HEK293 (cell line): Measurements from ENCODE around the gene CENPA.
A peak's percentile ranks its signal among the peaks of the same experiment; 100 is the strongest.

Source experiments
- CTCF ChIA-PET: fragments of 350-600 bp; formaldehyde crosslinking; extraction: SDS; loops from one replicate; lab custom pipeline; 2021; ENCODE audit warnings: antibody characterized with exemption; lab: Yijun Ruan, JAX
- POLR2A ChIA-PET: fragments of 300-600 bp; formaldehyde crosslinking; extraction: SDS; loops from one replicate; lab custom pipeline; 2020; ENCODE audit warnings: antibody characterized with exemption, inconsistent platforms; lab: Yijun Ruan, JAX
- H3K27ac ChIP-seq: fragments of 200-500 bp; sonication (Bioruptor generic); 2 replicates; pipeline ENCODE4 v1.5.1; 2014; ENCODE audit warnings: low read depth, low read length, control low read depth, inconsistent platforms; ENCODE audit errors: extremely low read depth
- H3K36me3 ChIP-seq, 2 experiments: fragments of 200-500 bp in 1 of 2; sonication (Bioruptor generic) in 1 of 2; 1 replicate in 1 of 2; 2 replicates in 1 of 2; pipeline ENCODE4 v1.5.1; 2014 to 2017; ENCODE audit warnings: inconsistent platforms in 2 of 2, low read length in 2 of 2; ENCODE audit not compliant: control insufficient read depth in 2 of 2, insufficient read depth in 1 of 2
- H3K4me1 ChIP-seq: fragments of 200-500 bp; sonication (Bioruptor generic); 2 replicates; pipeline ENCODE4 v1.5.1; 2014; ENCODE audit warnings: mild to moderate bottlenecking, low read length, inconsistent platforms; ENCODE audit not compliant: control insufficient read depth, insufficient read depth
- H3K4me3 ChIP-seq: 2 replicates; pipeline ENCODE4 v1.5.1; 2011; ENCODE audit warnings: low read depth, mild to moderate bottlenecking, control low read depth, low read length, moderate library complexity
- H3K9me3 ChIP-seq: fragments of 200-500 bp; sonication (Bioruptor generic); 2 replicates; pipeline ENCODE4 v1.5.1; 2014; ENCODE audit warnings: low read depth, low read length, inconsistent platforms; ENCODE audit not compliant: control insufficient read depth, insufficient read depth
- EGR2 ChIP-seq: fragments of 450-650 bp; formaldehyde crosslinking; IDR thresholded peaks from 2 replicates; pipeline ENCODE4 v1.5.1; 2016; ENCODE audit warnings: low read depth, missing biosample characterization, missing genetic modification characterization
- FEZF1 ChIP-seq: fragments of 450-650 bp; formaldehyde crosslinking; IDR thresholded peaks from 2 replicates; pipeline ENCODE4 v1.5.1; 2016; ENCODE audit warnings: missing biosample characterization, missing genetic modification characterization
- GLIS2 ChIP-seq: fragments of 450-650 bp; formaldehyde crosslinking; IDR thresholded peaks from 2 replicates; pipeline ENCODE4 v1.5.1; 2016; ENCODE audit warnings: missing biosample characterization, missing genetic modification characterization
- IKZF3 ChIP-seq: fragments of 450-650 bp; IDR thresholded peaks from 2 replicates; pipeline ENCODE4 v1.5.0; 2018; ENCODE audit warnings: missing biosample characterization, mild to moderate bottlenecking, missing genetic modification characterization, moderate library complexity
- MEIS1 ChIP-seq: sonication (generic); formaldehyde crosslinking; IDR thresholded peaks from 2 replicates; pipeline ENCODE4 v1.8.1; 2022; ENCODE audit warnings: missing genetic modification reagents, mild to moderate bottlenecking, borderline replicate concordance
- PATZ1 ChIP-seq: fragments of 450-650 bp; formaldehyde crosslinking; IDR thresholded peaks from 2 replicates; pipeline ENCODE4 v1.5.1; 2016; ENCODE audit warnings: missing biosample characterization, missing genetic modification characterization
- RBAK ChIP-seq: fragments of 450-650 bp; formaldehyde crosslinking; IDR thresholded peaks from 2 replicates; pipeline ENCODE4 v1.5.1; 2016; ENCODE audit warnings: missing biosample characterization, missing genetic modification characterization
- REPIN1 ChIP-seq: fragments of 450-650 bp; formaldehyde crosslinking; IDR thresholded peaks from 2 replicates; pipeline ENCODE4 v1.5.1; 2017; ENCODE audit warnings: missing biosample characterization, missing genetic modification characterization, low read depth
- SCRT1 ChIP-seq: fragments of 450-650 bp; formaldehyde crosslinking; IDR thresholded peaks from 2 replicates; pipeline ENCODE4 v1.5.1; 2016; ENCODE audit warnings: missing biosample characterization, missing genetic modification characterization, borderline replicate concordance
- SETDB1 ChIP-seq: IDR thresholded peaks from one replicate; pipeline ENCODE4 v1.6.1; 2017; ENCODE audit warnings: mild to moderate bottlenecking, low read length, moderate library complexity, mixed read lengths; ENCODE audit not compliant: insufficient read length
- SP2 ChIP-seq: fragments of 450-650 bp; formaldehyde crosslinking; IDR thresholded peaks from 2 replicates; pipeline ENCODE4 v1.5.1; 2016; ENCODE audit warnings: missing biosample characterization, missing genetic modification characterization
- SP3 ChIP-seq: fragments of 450-650 bp; formaldehyde crosslinking; IDR thresholded peaks from 2 replicates; pipeline ENCODE4 v1.5.1; 2016; ENCODE audit warnings: missing biosample characterization, missing genetic modification characterization
- TRIM28 ChIP-seq: IDR thresholded peaks from 2 replicates; pipeline ENCODE4 v1.6.1; 2011; ENCODE audit warnings: low read length, control low read depth, borderline replicate concordance
- YY1 ChIP-seq: fragments of 450-650 bp; formaldehyde crosslinking; IDR thresholded peaks from 2 replicates; pipeline ENCODE4 v1.5.1; 2018; ENCODE audit warnings: missing biosample characterization, missing genetic modification characterization
- ZBTB10 ChIP-seq: fragments of 450-650 bp; formaldehyde crosslinking; IDR thresholded peaks from 2 replicates; pipeline ENCODE4 v1.5.1; 2016; ENCODE audit warnings: missing biosample characterization, missing genetic modification characterization
- ZBTB20 ChIP-seq: fragments of 450-650 bp; formaldehyde crosslinking; IDR thresholded peaks from 2 replicates; pipeline ENCODE4 v1.5.1; 2016; ENCODE audit warnings: missing biosample characterization, missing genetic modification characterization
- ZIC2 ChIP-seq: fragments of 450-650 bp; formaldehyde crosslinking; IDR thresholded peaks from 2 replicates; pipeline ENCODE4 v1.5.1; 2016; ENCODE audit warnings: missing biosample characterization, missing genetic modification characterization
- ZNF2 ChIP-seq: fragments of 450-650 bp; formaldehyde crosslinking; IDR thresholded peaks from 2 replicates; pipeline ENCODE4 v1.5.1; 2016; ENCODE audit warnings: missing biosample characterization, missing genetic modification characterization
- ZNF391 ChIP-seq: fragments of 450-650 bp; formaldehyde crosslinking; IDR thresholded peaks from 2 replicates; pipeline ENCODE4 v1.5.1; 2016; ENCODE audit warnings: low read depth, missing biosample characterization, missing genetic modification characterization, borderline replicate concordance
- ZNF48 ChIP-seq: fragments of 450-650 bp; formaldehyde crosslinking; IDR thresholded peaks from 2 replicates; pipeline ENCODE4 v1.5.1; 2016; ENCODE audit warnings: missing biosample characterization, missing genetic modification characterization
- ZNF518A ChIP-seq: fragments of 450-650 bp; formaldehyde crosslinking; conservative IDR thresholded peaks from 2 replicates; pipeline ENCODE4 v1.5.1; 2016; ENCODE audit warnings: low read depth, missing biosample characterization, missing genetic modification characterization
- ZNF571 ChIP-seq: fragments of 450-650 bp; formaldehyde crosslinking; IDR thresholded peaks from 2 replicates; pipeline ENCODE4 v1.5.0; 2017; ENCODE audit warnings: missing biosample characterization, missing genetic modification characterization
- ZNF768 ChIP-seq: fragments of 450-650 bp; formaldehyde crosslinking; IDR thresholded peaks from 2 replicates; pipeline ENCODE4 v1.5.1; 2018; ENCODE audit warnings: missing biosample characterization, mild to moderate bottlenecking, missing genetic modification characterization
- ZNF791 ChIP-seq: fragments of 450-650 bp; formaldehyde crosslinking; IDR thresholded peaks from 2 replicates; pipeline ENCODE4 v1.5.1; 2016; ENCODE audit warnings: missing biosample characterization, missing genetic modification characterization

Gene CENPA

GRCh38 chr2:26785431-26786206 lies at the start of gene CENPA (continued):
- TF ChIP-seq TRIM28 (no peak), PATZ1 (tag by site-specific recombination) (peak; percentile 64), SP3 (peak; percentile 98), SP2 (tag by site-specific recombination) (peak; percentile 99)

GRCh38 chr2:26737221-26737620 lies 48.6 kb upstream of the CENPA start:
- CTCF ChIA-PET = interaction anchor here (0.6 to 1.6 kb wide), 2 partner anchors 9 to 320 kb away, joined by 4 to 5 read pairs; no protein-coding TSS in a partner anchor
- no peak for TF ChIP-seq YY1 (tag by site-specific recombination)
- no peak for TF ChIP-seq IKZF3 (tag by site-specific recombination)
- no peak for TF ChIP-seq FEZF1 (tag by site-specific recombination)
- no peak for TF ChIP-seq GLIS2
- TF ChIP-seq REPIN1 = no peak
- TF ChIP-seq ZBTB10 = no peak
- TF ChIP-seq ZNF768 = no peak
- TF ChIP-seq, all 188 proteins: peak for 0
- Histone ChIP-seq H3K4me1 (no peaks in the 10 kb centered on the region), H3K36me3 (no peaks in the 10 kb centered on the region), H3K27ac (no peak overlapping the region), H3K9me3 (no peaks in the 10 kb centered on the region), H3K4me3 (no peak overlapping the region)
- POLR2A ChIA-PET = no interaction called here

DNA sequence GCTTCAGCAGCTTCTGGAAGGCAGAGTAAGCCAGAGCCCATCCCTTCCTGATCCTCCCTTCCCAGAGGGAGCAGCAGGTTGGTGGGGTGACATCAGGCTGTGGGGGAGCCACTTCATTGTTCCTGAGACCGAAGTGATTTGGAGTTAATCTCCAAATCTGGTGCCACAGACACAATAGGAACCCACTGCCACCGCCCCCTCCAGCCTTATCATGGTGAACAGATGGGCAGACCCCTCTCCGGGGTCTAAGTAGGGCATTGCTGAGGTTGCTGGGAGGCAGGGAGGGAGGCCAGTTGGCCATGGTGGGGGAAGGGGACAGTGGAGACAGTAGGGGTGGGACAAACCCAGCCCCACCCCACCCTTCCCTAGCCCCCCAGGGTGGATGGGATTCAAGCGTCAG lies 47.4 kb upstream of the CENPA start:
- CTCF ChIA-PET = interaction anchor here (1.6 kb wide), 1 partner anchor 8 kb away, joined by 4 read pairs; no protein-coding TSS in a partner anchor
- POLR2A ChIA-PET = no interaction called here
- Histone ChIP-seq H3K9me3 (no peaks in the 10 kb centered on the region), H3K4me1 (no peaks in the 10 kb centered on the region), H3K36me3 (no peaks in the 10 kb centered on the region), H3K27ac (no peak overlapping the region), H3K4me3 (no peak overlapping the region)
- TF ChIP-seq ZNF391 (tag by site-specific recombination) (no peak), SETDB1 (no peak), ZBTB20 (tag by site-specific recombination) (no peak), ZIC2 (no peak), ZNF2 (tag by site-specific recombination) (no peak), ZNF518A (tag by site-specific recombination) (no peak), ZNF571 (tag by site-specific recombination) (no peak), MEIS1 (CRISPR knock-in tag) (no peak), ZNF48 (no peak), ZNF791 (no peak), EGR2 (tag by site-specific recombination) (no peak), RBAK (tag by site-specific recombination) (no peak), SCRT1 (no peak)
